Pancreas (tissue), 10 donors: ENCODE data around the gene NANOS2. TPM values are rescaled to one million over a fixed set of nuclear protein-coding genes. Genes with fewer than 3 reads are reported as not detected.

Source experiments
- ATAC-seq, 4 donors: fragments of 200-7000 bp; cut with Tn5 transposase; one replicate each; pipeline versions ENCODE4 v1.8.0 to v1.9.1; 2020; ENCODE audit warnings: mild to moderate bottlenecking in 4 of 4, moderate library complexity in 4 of 4
- DNase-seq, 6 donors: peaks; one replicate each; pipeline ENCODE4 v3.0.0-alpha.2; 2020
- FAIRE-seq: peaks from 2 replicates; lab custom pipeline; 2012; peaks lifted over from hg19 to GRCh38; lab: Jason Lieb, UNC
- H3K27ac ChIP-seq, 4 donors: fragments of 200-600 bp; sonication (generic); 1 replicate in 3 of 4; 2 replicates in 1 of 4; pipeline versions ENCODE4 v1.5.0 to v1.8.0; 2020
- H3K27me3 ChIP-seq, 4 donors: fragments of 200-600 bp; one replicate each; pipeline ENCODE4 v1.8.0; 2021
- H3K36me3 ChIP-seq, 3 donors: fragments of 200-600 bp; sonication (generic) in 1 of 3; one replicate each; pipeline versions ENCODE4 v1.5.0 to v1.8.0; 2020 to 2021
- H3K4me1 ChIP-seq, 3 donors: fragments of 200-600 bp; one replicate each; pipeline ENCODE4 v1.8.0; 2021
- H3K4me3 ChIP-seq, 4 donors: fragments of 200-600 bp; sonication (generic) in 2 of 4; one replicate each; pipeline versions ENCODE4 v1.5.0 to v1.8.0; 2020 to 2021
- H3K9me3 ChIP-seq, 4 donors: fragments of 200-600 bp; one replicate each; pipeline ENCODE4 v1.8.0; 2021
- CTCF ChIP-seq, 4 donors: fragments of 200-600 bp; sonication (generic) in 3 of 4; IDR thresholded peaks; one replicate each; pipeline versions ENCODE4 v1.5.0 to v1.8.0; 2021; ENCODE audit warnings: antibody characterized with exemption in 4 of 4
- whole genome bisulfite sequencing, 2 donors: extraction: QIAGEN DNeasy Blood & Tissue Kit; methylation state at CpG; one replicate each; pipeline ENCODE4 v1.1.7; 2013; 5-methylcytosine and 5-hydroxymethylcytosine counted together
- intact Hi-C, 3 donors: fragments of 100-400 bp; cut with DNase I; formaldehyde crosslinking; loops; one replicate each; pipeline versions ENCODE4 v1.11.1 to v1.14.2; 2022
- polyA plus RNA-seq, 2 donors: library from polyadenylated mRNA; stranded (reverse); fragments of 200-250 nt; gene quantifications; one replicate each; pipeline ENCODE4 v1.2.3, GENCODE V29; 2013
- total RNA-seq, 6 donors: library from RNA; stranded (reverse); fragmentation: NEBNext Ultra II Directional in 4 of 6; extraction: Animal tissue kit (Norgen Biotek cat#: 25700) in 4 of 6; gene quantifications; one replicate each; pipeline versions ENCODE4 v1.2.1 to v1.2.4, GENCODE V29; 2021 to 2023
- donor health status: healthy with polysubstance abuse.
- donor health status: DM: no; HTN: no; CAD: no; lungs with moderate emphysema.
- donor health status: DM: no; HTN: no; CAD: no.
- donor health status: control.
- donor health status: control.
- donor health status: Bipolar disorder and iron deficiency.
- donor health status: DM: yes; HTN: yes; CAD: no.
- donor health status: DM: no; HTN: no; CAD: no.
- donor health status: DM: no; HTN: no; CAD: no.
- donor health status: DM: yes; HTN: yes; CAD: no.

NANOS2 gene
- total and polyA plus RNA-seq, 8 donors: not detected

- Histone ChIP-seq H3K4me1 (no peaks in the 10 kb centered on the region), H3K4me3 (no peak overlapping the region), H3K27ac (no peak overlapping the region), H3K36me3 (no peaks in the 10 kb centered on the region), H3K9me3 (no peaks in the 10 kb centered on the region), H3K27me3 (no peaks in the 10 kb centered on the region)
- intact Hi-C loops: no loop called here
- ATAC-seq (no peak), DNase-seq (no peak), FAIRE-seq (no peak)
- no peak for TF ChIP-seq CTCF (IDR thresholded peaks at IDR 0.05)
- 64 to 73% methylated on average over 12 of the region's 12 CpGs for WGBS, 2 donors
These were observed 44.4 kb upstream of the NANOS2 start for GRCh38 chr19:45958769-45959516.

GRCh38 chr19:45958320-45958719 is 43.7 kb upstream of the NANOS2 start:
- ATAC-seq (no peak), DNase-seq (no peak), FAIRE-seq (no peak)
- Histone ChIP-seq H3K9me3 (no peaks in the 10 kb centered on the region), H3K4me1 (no peaks in the 10 kb centered on the region), H3K27ac (no peak overlapping the region), H3K4me3 (no peak overlapping the region), H3K36me3 (no peaks in the 10 kb centered on the region), H3K27me3 (no peaks in the 10 kb centered on the region)
- TF ChIP-seq CTCF (IDR thresholded peaks at IDR 0.05): no peak
- intact Hi-C loops: no loop called here
- WGBS, 2 donors: 85 to 87% methylated on average over 6 of the region's 6 CpGs

- intact Hi-C loops: no loop called here
- Histone ChIP-seq H3K27ac (no peak overlapping the region), H3K4me1 (peaks cover 0 to 5% (median 0%) of the 10 kb centered on the region in 3 donors), H3K9me3 (no peaks in the 10 kb centered on the region), H3K27me3 (peaks cover 0 to under 1% (median 0%) of the 10 kb centered on the region in 4 donors), H3K4me3 (no peak overlapping the region), H3K36me3 (no peaks in the 10 kb centered on the region)
- WGBS, 2 donors: 44 to 55% methylated on average over 13 of the region's 13 CpGs
- ATAC-seq (no peak), DNase-seq (no peak), FAIRE-seq (no peak)
- no peak for TF ChIP-seq CTCF (IDR thresholded peaks at IDR 0.05)
These were observed 41.5 kb upstream of the NANOS2 start for GRCh38 chr19:45955905-45956608.

GRCh38 chr19:45954156-45954555 is 39.6 kb upstream of the NANOS2 start:
- WGBS, 2 donors: 17 to 25% methylated on average over 9 of the region's 9 CpGs
- Histone ChIP-seq H3K27me3 (peaks cover 0 to 4% (median 0%) of the 10 kb centered on the region in 4 donors), H3K4me3 (no peak overlapping the region), H3K27ac (no peak overlapping the region), H3K36me3 (no peaks in the 10 kb centered on the region), H3K9me3 (no peaks in the 10 kb centered on the region), H3K4me1 (peaks cover 0 to 5% (median 0%) of the 10 kb centered on the region in 3 donors)
- TF ChIP-seq CTCF (IDR thresholded peaks at IDR 0.05): no peak
- intact Hi-C loops: no loop called here
- DNase-seq (no peak), ATAC-seq (no peak), FAIRE-seq (no peak)

- Histone ChIP-seq H3K27me3 (peaks cover 0 to 4% (median 0%) of the 10 kb centered on the region in 4 donors), H3K9me3 (no peaks in the 10 kb centered on the region), H3K27ac (no peak overlapping the region), H3K4me1 (peaks cover 0 to 5% (median 0%) of the 10 kb centered on the region in 3 donors), H3K4me3 (no peak overlapping the region), H3K36me3 (no peaks in the 10 kb centered on the region)
- ATAC-seq (no peak), DNase-seq (no peak), FAIRE-seq (no peak)
- 82 to 94% methylated on average over 8 of the region's 8 CpGs for WGBS, 2 donors
- TF ChIP-seq CTCF (IDR thresholded peaks at IDR 0.05): no peak
- intact Hi-C loops: no loop called here
These were observed 39.1 kb upstream of the NANOS2 start for GRCh38 chr19:45953676-45954075.
